Measurements from ENCODE around the gene TBC1D8.
"Not testable (repeated sequence)": the region's sequence is repeated elsewhere in the genome, so short reads cannot be mapped to it uniquely, and the experiment has no call there.

TBC1D8 gene

GRCh38 chr2:101064505-101064867, 86.7 kb downstream of the TBC1D8 start:
- Histone ChIP-seq H3K9me3 (ENCODE audit: low read depth, low read length) (no peaks in the 10 kb centered on the region), H3K9ac (ENCODE audit: insufficient read length) (no peak overlapping the region), H3K36me3 (ENCODE audit: insufficient read depth, low read length) (no peaks in the 10 kb centered on the region), H3K27ac (no peak overlapping the region), H3K4me3 (no peak overlapping the region)
- TF ChIP-seq FOXP2 (optimal IDR thresholded peaks at IDR 0.05; ENCODE audit: control extremely low read depth, extremely low read length, insufficient read depth) (no peak), EZH2 (IDR thresholded peaks at IDR 0.05) (no peak), POLR2AphosphoS5 (IDR thresholded peaks at IDR 0.05; ENCODE audit: borderline replicate concordance, low read depth, low read length) (no peak)
- DNase-seq (ENCODE audit: low read depth, low spot score), result no peak

- DNase-seq (ENCODE audit: low read depth, low spot score), result no peak
- no peak overlapping the region for H3K4me3 ChIP-seq
- no peak overlapping the region for H3K27ac ChIP-seq
- H3K36me3 ChIP-seq (ENCODE audit: insufficient read depth, low read length), result no peaks in the 10 kb centered on the region
- no peak overlapping the region for H3K9ac ChIP-seq (ENCODE audit: insufficient read length)
- H3K9me3 ChIP-seq (ENCODE audit: low read depth, low read length), result no peaks in the 10 kb centered on the region
- TF ChIP-seq EZH2 (IDR thresholded peaks at IDR 0.05), result no peak
- no peak for TF ChIP-seq POLR2AphosphoS5 (IDR thresholded peaks at IDR 0.05; ENCODE audit: borderline replicate concordance, low read depth, low read length)
- TF ChIP-seq FOXP2 (optimal IDR thresholded peaks at IDR 0.05; ENCODE audit: control extremely low read depth, extremely low read length, insufficient read depth), result no peak
Observed at GRCh38 chr2:101064125-101064502, 87.1 kb downstream of the TBC1D8 start.

- Histone ChIP-seq H3K36me3 (ENCODE audit: insufficient read depth, low read length) (no peaks in the 10 kb centered on the region), H3K4me3 (no peak overlapping the region), H3K9me3 (ENCODE audit: low read depth, low read length) (no peaks in the 10 kb centered on the region), H3K27ac (no peak overlapping the region), H3K9ac (ENCODE audit: insufficient read length) (no peak overlapping the region)
- no peak for DNase-seq (ENCODE audit: low read depth, low spot score)
- TF ChIP-seq FOXP2 (optimal IDR thresholded peaks at IDR 0.05; ENCODE audit: control extremely low read depth, extremely low read length, insufficient read depth) (no peak), EZH2 (IDR thresholded peaks at IDR 0.05) (no peak), POLR2AphosphoS5 (IDR thresholded peaks at IDR 0.05; ENCODE audit: borderline replicate concordance, low read depth, low read length) (no peak)
Observed at GRCh38 chr2:101063352-101064124, 87.6 kb downstream of the TBC1D8 start.

GRCh38 chr2:101058386-101058785, 92.8 kb downstream of the TBC1D8 start:
- peaks cover 10% of the 10 kb centered on the region; the same call in 1 of the 2 replicates for H3K36me3 ChIP-seq (ENCODE audit: insufficient read depth, low read length)

GRCh38 chr2:101057051-101057933, 93.9 kb downstream of the TBC1D8 start:
- Histone ChIP-seq H3K4me3 (no peak overlapping the region), H3K9ac (ENCODE audit: insufficient read length) (no peak overlapping the region), H3K9me3 (ENCODE audit: low read depth, low read length) (no peaks in the 10 kb centered on the region), H3K27ac (no peak overlapping the region), H3K36me3 (ENCODE audit: insufficient read depth, low read length) (peaks cover 10% of the 10 kb centered on the region; the same call in 1 of the 2 replicates)
- no peak for DNase-seq (ENCODE audit: low read depth, low spot score)
- TF ChIP-seq FOXP2 (optimal IDR thresholded peaks at IDR 0.05; ENCODE audit: control extremely low read depth, extremely low read length, insufficient read depth), result no peak
- TF ChIP-seq POLR2AphosphoS5 (IDR thresholded peaks at IDR 0.05; ENCODE audit: borderline replicate concordance, low read depth, low read length), result no peak
- no peak for TF ChIP-seq EZH2 (IDR thresholded peaks at IDR 0.05)

More at GRCh38 chr2:101058386-101058785, 92.8 kb downstream of the TBC1D8 start:
- no peak overlapping the region for H3K4me3 ChIP-seq
- H3K27ac ChIP-seq, result no peak overlapping the region
- no peak for TF ChIP-seq EZH2 (IDR thresholded peaks at IDR 0.05)
- no peak for TF ChIP-seq FOXP2 (optimal IDR thresholded peaks at IDR 0.05; ENCODE audit: control extremely low read depth, extremely low read length, insufficient read depth)
- TF ChIP-seq POLR2AphosphoS5 (IDR thresholded peaks at IDR 0.05; ENCODE audit: borderline replicate concordance, low read depth, low read length), result no peak
- H3K9me3 ChIP-seq (ENCODE audit: low read depth, low read length), result no peaks in the 10 kb centered on the region
- DNase-seq (ENCODE audit: low read depth, low spot score), result no peak
- no peak overlapping the region for H3K9ac ChIP-seq (ENCODE audit: insufficient read length)

GRCh38 chr2:101053117-101053516, 98.1 kb downstream of the TBC1D8 start:
- Histone ChIP-seq H3K36me3 (ENCODE audit: insufficient read depth, low read length) (peaks cover 24% of the 10 kb centered on the region), H3K9me3 (ENCODE audit: low read depth, low read length) (no peaks in the 10 kb centered on the region), H3K27ac (no peak overlapping the region), H3K4me3 (no peak overlapping the region), H3K9ac (ENCODE audit: insufficient read length) (no peak overlapping the region)
- TF ChIP-seq POLR2AphosphoS5 (IDR thresholded peaks at IDR 0.05; ENCODE audit: borderline replicate concordance, low read depth, low read length) (no peak), FOXP2 (optimal IDR thresholded peaks at IDR 0.05; ENCODE audit: control extremely low read depth, extremely low read length, insufficient read depth) (no peak), EZH2 (IDR thresholded peaks at IDR 0.05) (no peak)
- DNase-seq (ENCODE audit: low read depth, low spot score), result no peak

- DNase-seq (ENCODE audit: low read depth, low spot score), result no peak
- H3K9me3 ChIP-seq (ENCODE audit: low read depth, low read length), result no peaks in the 10 kb centered on the region
- peaks cover 18% of the 10 kb centered on the region for H3K36me3 ChIP-seq (ENCODE audit: insufficient read depth, low read length)
- no peak overlapping the region for H3K9ac ChIP-seq (ENCODE audit: insufficient read length)
- no peak overlapping the region for H3K4me3 ChIP-seq
- H3K27ac ChIP-seq, result no peak overlapping the region
- TF ChIP-seq EZH2 (IDR thresholded peaks at IDR 0.05) (no peak), POLR2AphosphoS5 (IDR thresholded peaks at IDR 0.05; ENCODE audit: borderline replicate concordance, low read depth, low read length) (no peak), FOXP2 (optimal IDR thresholded peaks at IDR 0.05; ENCODE audit: control extremely low read depth, extremely low read length, insufficient read depth) (no peak)
Observed at GRCh38 chr2:101052147-101052546, 99.0 kb downstream of the TBC1D8 start.

GRCh38 chr2:101050886-101051285, 100.3 kb downstream of the TBC1D8 start:
- H3K9me3 ChIP-seq (ENCODE audit: low read depth, low read length); H3K4me3 ChIP-seq; DNase-seq (ENCODE audit: low read depth, low spot score); H3K27ac ChIP-seq; H3K9ac ChIP-seq (ENCODE audit: insufficient read length): not testable (repeated sequence)
- peaks cover 14% of the 10 kb centered on the region for H3K36me3 ChIP-seq (ENCODE audit: insufficient read depth, low read length)
